ENCODE results near the gene HMCES. TPM values are rescaled to one million over a fixed set of nuclear protein-coding genes. Genes with fewer than 3 reads are reported as not detected.
"Not testable (repeated sequence)": the region's sequence is repeated elsewhere in the genome, so short reads cannot be mapped to it uniquely, and the experiment has no call there.

The HMCES gene
- polyA plus RNA-seq, 1 experiment: 27.2 TPM

DNA sequence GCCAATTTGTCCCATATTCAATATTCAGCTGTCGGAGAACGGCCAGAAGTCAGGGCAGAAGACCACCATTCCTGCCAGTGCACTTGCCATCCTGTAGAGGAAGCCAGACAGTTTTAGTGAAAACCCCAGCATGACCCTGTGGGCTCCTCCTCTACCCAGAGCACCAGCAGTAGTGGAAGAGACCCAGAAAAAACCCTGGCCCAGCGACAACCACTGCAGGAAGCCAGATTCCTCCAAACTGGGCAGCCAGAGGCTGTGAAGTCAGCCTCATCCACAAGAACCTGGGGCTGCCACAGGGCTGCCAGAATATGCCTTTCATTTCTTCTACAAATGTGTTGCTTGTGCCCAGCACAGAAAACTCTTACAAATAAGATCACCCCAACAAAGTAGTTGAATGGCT is 67.3 kb downstream of the HMCES start:
- ChIA-PET POLR2A (no interaction called here), CTCF (no interaction called here)
- H3K36me3 ChIP-seq (ENCODE audit: control insufficient read depth, insufficient read depth, low read length): no peaks in the 10 kb centered on the region
- TF ChIP-seq, protein P1, sequence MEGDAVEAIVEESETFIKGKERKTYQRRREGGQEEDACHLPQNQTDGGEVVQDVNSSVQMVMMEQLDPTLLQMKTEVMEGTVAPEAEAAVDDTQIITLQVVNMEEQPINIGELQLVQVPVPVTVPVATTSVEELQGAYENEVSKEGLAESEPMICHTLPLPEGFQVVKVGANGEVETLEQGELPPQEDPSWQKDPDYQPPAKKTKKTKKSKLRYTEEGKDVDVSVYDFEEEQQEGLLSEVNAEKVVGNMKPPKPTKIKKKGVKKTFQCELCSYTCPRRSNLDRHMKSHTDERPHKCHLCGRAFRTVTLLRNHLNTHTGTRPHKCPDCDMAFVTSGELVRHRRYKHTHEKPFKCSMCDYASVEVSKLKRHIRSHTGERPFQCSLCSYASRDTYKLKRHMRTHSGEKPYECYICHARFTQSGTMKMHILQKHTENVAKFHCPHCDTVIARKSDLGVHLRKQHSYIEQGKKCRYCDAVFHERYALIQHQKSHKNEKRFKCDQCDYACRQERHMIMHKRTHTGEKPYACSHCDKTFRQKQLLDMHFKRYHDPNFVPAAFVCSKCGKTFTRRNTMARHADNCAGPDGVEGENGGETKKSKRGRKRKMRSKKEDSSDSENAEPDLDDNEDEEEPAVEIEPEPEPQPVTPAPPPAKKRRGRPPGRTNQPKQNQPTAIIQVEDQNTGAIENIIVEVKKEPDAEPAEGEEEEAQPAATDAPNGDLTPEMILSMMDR (IDR thresholded peaks at IDR 0.05; ENCODE audit: insufficient read depth, low read depth, low read length): no peak
- DNase-seq (ENCODE audit: low read depth): no peak
- peaks cover 2% of the 10 kb centered on the region; the same call in 1 of the 2 replicates for H3K27me3 ChIP-seq (ENCODE audit: control insufficient read depth, insufficient read depth, low read length)
- no peak overlapping the region for H3K4me3 ChIP-seq (ENCODE audit: low read depth, low read length)

DNA sequence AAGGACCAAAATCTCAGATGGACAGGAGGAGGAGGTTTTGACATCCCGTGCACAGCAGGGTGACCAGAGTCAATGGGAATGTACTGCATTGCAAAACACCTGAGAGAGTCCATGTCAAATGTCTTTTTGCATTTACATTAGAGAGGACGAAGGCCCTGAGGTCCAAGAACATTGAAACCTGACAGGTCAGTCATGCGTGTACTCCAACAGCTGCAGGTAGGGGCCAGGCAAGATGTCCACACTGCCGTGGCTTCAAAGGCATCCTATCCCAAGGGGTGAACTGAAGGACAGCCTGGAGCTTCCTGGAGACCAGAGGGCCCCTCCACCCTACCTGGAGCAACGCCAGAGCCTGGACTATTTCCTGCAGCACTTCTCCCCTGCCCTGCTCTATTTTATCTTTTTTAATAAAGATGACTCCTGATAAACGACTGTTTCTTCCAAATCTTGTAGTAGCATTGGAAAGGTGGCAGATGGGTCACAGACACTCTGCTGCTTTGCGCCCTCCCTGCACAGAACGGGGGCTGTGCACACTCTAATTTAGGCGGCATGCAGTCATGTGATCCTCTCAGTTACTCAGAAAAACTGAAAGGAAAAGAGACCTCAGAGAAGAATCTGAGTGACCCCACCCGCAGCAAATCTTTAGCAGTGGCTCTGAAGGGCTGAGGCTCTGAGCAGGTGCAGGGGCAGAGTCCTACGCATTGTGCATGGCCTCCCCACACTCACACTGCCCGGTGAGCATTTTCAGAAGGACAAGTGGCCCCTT is 68.2 kb downstream of the HMCES start:
- POLR2A ChIA-PET: no interaction called here
- Histone ChIP-seq H3K27me3 (ENCODE audit: control insufficient read depth, insufficient read depth, low read length) (peaks cover 2% of the 10 kb centered on the region), H3K36me3 (ENCODE audit: control insufficient read depth, insufficient read depth, low read length) (no peaks in the 10 kb centered on the region), H3K4me3 (ENCODE audit: low read depth, low read length) (no peak overlapping the region)
- CTCF ChIA-PET: no interaction called here
- no peak for DNase-seq (ENCODE audit: low read depth)
- TF ChIP-seq, protein P1 (IDR thresholded peaks at IDR 0.05; ENCODE audit: insufficient read depth, low read depth, low read length): no peak

DNA sequence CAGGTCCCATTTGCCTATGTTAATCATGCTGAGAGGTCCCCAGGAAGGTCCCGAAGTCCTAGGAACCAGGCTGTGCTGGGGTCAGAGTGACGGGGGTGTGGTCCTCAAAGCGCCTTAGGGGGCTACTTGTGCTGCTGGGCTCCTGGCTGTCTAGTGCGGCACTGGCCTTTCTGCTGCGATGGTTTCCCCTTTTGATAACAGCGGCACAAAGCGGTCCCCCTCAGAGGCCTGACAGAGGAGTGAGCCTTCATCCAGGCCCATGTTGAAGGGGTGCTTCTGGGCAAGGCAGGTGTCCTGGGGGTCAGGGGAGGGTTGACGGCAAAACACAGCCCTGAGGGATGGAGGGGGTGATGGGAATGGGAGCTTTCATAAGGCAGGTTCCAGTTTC is 68.8 kb downstream of the HMCES start:
- DNase-seq (ENCODE audit: low read depth): no peak
- TF ChIP-seq, protein P1 (IDR thresholded peaks at IDR 0.05; ENCODE audit: insufficient read depth, low read depth, low read length): no peak

DNA sequence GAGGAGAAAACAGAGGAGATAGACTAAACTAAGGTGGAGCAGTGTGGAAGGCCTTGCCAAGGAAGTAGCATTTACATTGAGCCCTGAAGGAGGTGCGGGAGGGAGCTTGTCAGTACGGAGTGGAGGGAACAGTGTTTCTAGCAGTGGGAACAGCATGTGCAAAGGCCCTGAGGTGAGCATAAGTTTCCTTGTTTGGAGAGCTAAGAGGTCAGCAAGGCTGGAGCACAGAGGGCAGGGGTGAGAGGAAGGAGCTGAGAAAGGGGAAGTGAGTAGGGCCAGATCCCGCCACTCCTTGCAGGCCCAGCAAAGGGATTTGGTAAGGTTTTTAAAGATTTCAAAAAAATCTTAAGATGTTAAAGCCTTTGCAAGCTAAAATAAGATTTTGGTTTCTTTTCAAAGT is 70.1 kb downstream of the HMCES start:
- POLR2A ChIA-PET: no interaction called here
- CTCF ChIA-PET: no interaction called here
- Histone ChIP-seq H3K36me3 (ENCODE audit: control insufficient read depth, insufficient read depth, low read length) (no peaks in the 10 kb centered on the region), H3K27me3 (ENCODE audit: control insufficient read depth, insufficient read depth, low read length) (peaks cover 2% of the 10 kb centered on the region), H3K4me3 (ENCODE audit: low read depth, low read length) (no peak overlapping the region)
- TF ChIP-seq, protein P1 (IDR thresholded peaks at IDR 0.05; ENCODE audit: insufficient read depth, low read depth, low read length): no peak
- no peak for DNase-seq (ENCODE audit: low read depth)

More for the DNA sequence above, 68.8 kb downstream of the HMCES start:
- POLR2A ChIA-PET: no interaction called here
- H3K36me3 ChIP-seq (ENCODE audit: control insufficient read depth, insufficient read depth, low read length): no peaks in the 10 kb centered on the region
- H3K4me3 ChIP-seq (ENCODE audit: low read depth, low read length): no peak overlapping the region
- CTCF ChIA-PET: no interaction called here
- H3K27me3 ChIP-seq (ENCODE audit: control insufficient read depth, insufficient read depth, low read length): peaks cover 2% of the 10 kb centered on the region

DNA sequence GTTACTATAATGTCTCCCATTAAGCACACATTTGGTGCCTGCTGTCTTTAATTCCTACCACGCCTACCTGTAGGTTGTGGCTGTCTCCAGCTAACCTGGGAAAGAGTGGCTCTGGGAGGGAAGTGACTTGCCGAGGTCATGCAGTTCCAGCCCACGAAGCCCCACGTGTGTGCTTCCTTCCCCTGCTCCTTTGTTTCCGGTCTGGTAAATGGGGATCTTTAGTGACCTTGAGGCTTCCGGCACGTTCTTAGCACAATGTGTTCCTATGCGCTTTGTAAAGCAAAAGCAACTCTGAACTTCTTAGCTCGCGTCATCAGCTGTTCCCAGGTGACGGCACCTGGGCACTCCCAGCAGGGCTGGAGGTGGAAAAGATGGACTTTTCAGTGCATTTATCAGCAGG is 70.5 kb downstream of the HMCES start:
- POLR2A ChIA-PET; DNase-seq (ENCODE audit: low read depth); CTCF ChIA-PET; H3K27me3 ChIP-seq (ENCODE audit: control insufficient read depth, insufficient read depth, low read length); H3K36me3 ChIP-seq (ENCODE audit: control insufficient read depth, insufficient read depth, low read length); H3K4me3 ChIP-seq (ENCODE audit: low read depth, low read length): not testable (repeated sequence)

DNA sequence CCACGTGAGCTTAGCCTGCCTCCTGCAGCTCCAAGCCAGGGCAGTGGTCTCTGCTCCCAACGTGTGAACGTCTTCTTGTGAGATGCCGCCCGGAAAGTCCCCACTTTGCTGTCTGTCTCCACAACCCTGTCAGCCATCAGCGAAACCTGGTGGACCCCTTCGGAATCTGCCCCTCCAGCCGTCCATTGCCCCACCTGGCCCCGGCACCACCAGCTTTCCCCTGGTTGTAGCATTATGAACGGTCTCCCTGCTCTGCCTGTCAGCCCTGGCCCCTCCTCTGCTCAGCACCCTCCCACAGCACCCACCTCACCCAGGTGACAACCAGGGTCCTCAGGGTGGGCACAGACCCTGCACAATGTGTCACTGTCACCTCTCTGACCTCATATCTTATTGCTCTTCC is 71.1 kb downstream of the HMCES start:
- peaks cover 2% of the 10 kb centered on the region for H3K27me3 ChIP-seq (ENCODE audit: control insufficient read depth, insufficient read depth, low read length)
- no peak overlapping the region for H3K4me3 ChIP-seq (ENCODE audit: low read depth, low read length)
- H3K36me3 ChIP-seq (ENCODE audit: control insufficient read depth, insufficient read depth, low read length): no peaks in the 10 kb centered on the region
- TF ChIP-seq, protein P1 (IDR thresholded peaks at IDR 0.05; ENCODE audit: insufficient read depth, low read depth, low read length): no peak
- DNase-seq (ENCODE audit: low read depth): no peak
- ChIA-PET CTCF (interaction anchor here (1.1 kb wide), 1 partner anchor 21 kb away, joined by 3 read pairs; no protein-coding TSS in a partner anchor), POLR2A (no interaction called here)

Measured in BJ (cell line).